IMR-90 (cell line): ENCODE data around the gene STRA8. TPM values are rescaled to one million over a fixed set of nuclear protein-coding genes. Genes with fewer than 3 reads are reported as not detected.

Source experiments
- ATAC-seq: fragments of 200-7000 bp; cut with Tn5 transposase; 2 replicates; pipeline ENCODE4 v1.9.1; 2020; ENCODE audit warnings: low read depth, mild to moderate bottlenecking, moderate library complexity
- BruUV-seq: library from RNA; stranded (reverse); fragments of 400-500 nt; replicated peaks from 2 replicates; lab custom pipeline; 2021; lab: Mats Ljungman, UMichigan
- CTCF ChIA-PET: fragments of 300-600 bp; formaldehyde crosslinking; extraction: SDS; loops from one replicate; lab custom pipeline; 2021; ENCODE audit warnings: antibody characterized with exemption; lab: Yijun Ruan, JAX
- POLR2A ChIA-PET: fragments of 300-600 bp; sonication (Branson Sonifier 250); formaldehyde crosslinking; loops from one replicate; lab custom pipeline; 2022; ENCODE audit warnings: antibody characterized with exemption; ENCODE audit not compliant: unreplicated experiment; lab: Charles Lee
- DNase-seq: peaks from one replicate; pipeline ENCODE4 v3.0.0; 2013
- H2AFZ ChIP-seq: replicated peaks from 2 replicates; pipeline ENCODE3; 2013; ENCODE audit warnings: low read length, mild to moderate bottlenecking; ENCODE audit not compliant: poor library complexity
- H2AK5ac ChIP-seq: 2 replicates; pipeline ENCODE4 v1.6.1; 2013; ENCODE audit warnings: low read depth, low read length, inconsistent platforms
- H2AK9ac ChIP-seq: replicated peaks from 2 replicates; pipeline ENCODE3; 2013; ENCODE audit warnings: mild to moderate bottlenecking, low read depth, low read length, moderate library complexity; ENCODE audit not compliant: poor library complexity
- H2BK120ac ChIP-seq: 2 replicates; pipeline ENCODE4 v1.6.1; 2013; ENCODE audit warnings: low read depth, low read length, inconsistent platforms
- H2BK15ac ChIP-seq: 3 replicates; pipeline ENCODE4 v1.6.1; 2013; ENCODE audit warnings: low read depth, low read length, inconsistent platforms
- H2BK20ac ChIP-seq: 2 replicates; pipeline ENCODE4 v1.6.1; 2013; ENCODE audit warnings: low read depth, mild to moderate bottlenecking, inconsistent platforms, low read length, moderate library complexity
- H2BK5ac ChIP-seq: 2 replicates; pipeline ENCODE4 v1.6.1; 2013; ENCODE audit warnings: mild to moderate bottlenecking, low read depth, low read length, inconsistent platforms; ENCODE audit not compliant: poor library complexity, severe bottlenecking
- H3K14ac ChIP-seq: replicated peaks from 2 replicates; pipeline ENCODE4 v1.6.1; 2013; ENCODE audit warnings: low read depth, low read length, inconsistent platforms
- H3K18ac ChIP-seq: 2 replicates; pipeline ENCODE4 v1.6.1; 2013; ENCODE audit warnings: low read depth, low read length, control low read depth
- H3K23ac ChIP-seq: 2 replicates; pipeline ENCODE4 v1.6.1; 2013; ENCODE audit warnings: low read depth, low read length, inconsistent platforms
- H3K27ac ChIP-seq: 2 replicates; pipeline ENCODE4 v1.5.1; 2013; ENCODE audit warnings: mild to moderate bottlenecking, control low read depth, low read length; ENCODE audit not compliant: insufficient read depth
- H3K27me3 ChIP-seq: 2 replicates; pipeline ENCODE4 v1.6.1; 2013; ENCODE audit warnings: low read length; ENCODE audit not compliant: control insufficient read depth, insufficient read depth
- H3K36me3 ChIP-seq: 2 replicates; pipeline ENCODE4 v1.6.1; 2013; ENCODE audit warnings: low read length, mixed read lengths; ENCODE audit not compliant: control insufficient read depth, insufficient read depth
- H3K4ac ChIP-seq: 2 replicates; pipeline ENCODE4 v1.6.1; 2013; ENCODE audit warnings: low read depth, low read length, inconsistent platforms
- H3K4me1 ChIP-seq: 2 replicates; pipeline ENCODE4 v1.6.1; 2013; ENCODE audit warnings: low read length, mixed read lengths; ENCODE audit not compliant: control insufficient read depth, insufficient read depth
- H3K4me2 ChIP-seq: 2 replicates; pipeline ENCODE4 v1.6.1; 2013; ENCODE audit warnings: low read depth, mild to moderate bottlenecking, control low read depth, low read length, moderate library complexity
- H3K4me3 ChIP-seq: 2 replicates; pipeline ENCODE4 v1.5.1; 2013; ENCODE audit warnings: low read depth, mild to moderate bottlenecking, control low read depth, low read length, moderate library complexity; ENCODE audit not compliant: insufficient read depth
- H3K56ac ChIP-seq: 2 replicates; pipeline ENCODE4 v1.6.1; 2013; ENCODE audit warnings: low read length, inconsistent platforms; ENCODE audit not compliant: insufficient read depth; ENCODE audit errors: extremely low read depth
- H3K79me1 ChIP-seq, 2 experiments: 2 replicates each; pipeline ENCODE4 v1.6.1; 2013; ENCODE audit warnings: low read length in 2 of 2, inconsistent platforms in 1 of 2, low read depth in 1 of 2
- H3K9ac ChIP-seq: 2 replicates; pipeline ENCODE4 v1.6.1; 2013; ENCODE audit warnings: low read depth, low read length, control low read depth
- H3K9me1 ChIP-seq: 2 replicates; pipeline ENCODE4 v1.6.1; 2013; ENCODE audit warnings: low read length, inconsistent platforms; ENCODE audit not compliant: insufficient read depth
- H3K9me3 ChIP-seq: 2 replicates; pipeline ENCODE4 v1.6.1; 2013; ENCODE audit warnings: low read length; ENCODE audit not compliant: control insufficient read depth, insufficient read depth
- H4K20me1 ChIP-seq: 2 replicates; pipeline ENCODE4 v1.6.1; 2013; ENCODE audit warnings: low read length, inconsistent platforms; ENCODE audit not compliant: insufficient read depth
- H4K5ac ChIP-seq: 2 replicates; pipeline ENCODE4 v1.6.1; 2013; ENCODE audit warnings: mild to moderate bottlenecking, low read depth, low read length, control low read depth
- H4K8ac ChIP-seq, 2 experiments: 2 replicates each; pipeline ENCODE4 v1.6.1; 2013; ENCODE audit warnings: low read depth in 2 of 2, low read length in 2 of 2, control low read depth in 1 of 2, inconsistent platforms in 1 of 2
- H4K91ac ChIP-seq: 2 replicates; pipeline ENCODE4 v1.6.1; 2013; ENCODE audit warnings: low read depth, low read length, inconsistent platforms; ENCODE audit not compliant: insufficient read depth
- BHLHE40 ChIP-seq: fragments of 150-350 bp; IDR thresholded peaks from 2 replicates; pipeline ENCODE4 v1.6.1; 2016; ENCODE audit warnings: mild to moderate bottlenecking, low read depth, low read length
- CTCF ChIP-seq: conservative IDR thresholded peaks from 2 replicates; pipeline ENCODE4 v1.5.1; 2012; ENCODE audit warnings: mild to moderate bottlenecking, low read depth, low read length, improper control_type of control experiment
- NFE2L2 ChIP-seq: fragments of 150-350 bp; IDR thresholded peaks from 2 replicates; pipeline ENCODE4 v1.6.1; 2016; ENCODE audit warnings: low read depth, mild to moderate bottlenecking, low read length
- RCOR1 ChIP-seq: IDR thresholded peaks from 2 replicates; pipeline ENCODE4 v1.6.1; 2012; ENCODE audit warnings: mild to moderate bottlenecking, low read length, improper control_type of control experiment; ENCODE audit not compliant: insufficient replicate concordance
- SMC3 ChIP-seq: fragments of 150-350 bp; IDR thresholded peaks from 2 replicates; pipeline ENCODE4 v1.6.1; 2016; ENCODE audit warnings: low read depth, mild to moderate bottlenecking, antibody characterized with exemption, low read length, moderate library complexity
- WGBS, 2 experiments: methylation state at CpG; one replicate each; pipeline versions ENCODE4 v1.1.5 to v1.1.7; 2013; ENCODE audit warnings: missing lambda C conversion rate in 2 of 2; ENCODE audit not compliant: insufficient read length in 1 of 2; ENCODE audit errors: extremely low coverage in 2 of 2; 5-methylcytosine and 5-hydroxymethylcytosine counted together
- dilution Hi-C: fragments of 300-500 bp; cut with HindIII; formaldehyde crosslinking; loops from one replicate; pipeline ENCODE4 v1.14.3; 2018; ENCODE audit warnings: low sequenced_read_pairs; ENCODE audit not compliant: unreplicated experiment
- in situ Hi-C: fragments of 300-500 bp; cut with MboI; formaldehyde crosslinking; loops from 3 replicates; pipeline ENCODE4 v1.14.3; 2019; ENCODE audit warnings: low sequenced_read_pairs, inconsistent platforms, mixed read lengths
- intact Hi-C: fragments of 100-400 bp; cut with micrococcal nuclease; formaldehyde crosslinking; loops from 2 replicates; pipeline ENCODE4 v1.10.0; 2022
- polyA plus RNA-seq, 3 experiments: library from polyadenylated mRNA; depleted of rRNA; stranded (reverse); fragments of >200 nt; gene quantifications; 2 replicates each; pipeline ENCODE4 v1.2.3, GENCODE V29; 2012; ENCODE audit warnings: low replicate concordance in 1 of 3
- total RNA-seq: library from RNA; depleted of rRNA; stranded (reverse); fragments of >200 nt; gene quantifications from 2 replicates; pipeline ENCODE4 v1.2.3, GENCODE V29; 2012

The STRA8 gene
- total and polyA plus RNA-seq, 2 of the 4 experiments (the other 2 are of a cell fraction): not detected

- TF ChIP-seq NFE2L2 (no peak), BHLHE40 (no peak)
Observed at GRCh38 chr7:135274495-135275268, 41.0 kb downstream of the STRA8 start (continued).

DNA sequence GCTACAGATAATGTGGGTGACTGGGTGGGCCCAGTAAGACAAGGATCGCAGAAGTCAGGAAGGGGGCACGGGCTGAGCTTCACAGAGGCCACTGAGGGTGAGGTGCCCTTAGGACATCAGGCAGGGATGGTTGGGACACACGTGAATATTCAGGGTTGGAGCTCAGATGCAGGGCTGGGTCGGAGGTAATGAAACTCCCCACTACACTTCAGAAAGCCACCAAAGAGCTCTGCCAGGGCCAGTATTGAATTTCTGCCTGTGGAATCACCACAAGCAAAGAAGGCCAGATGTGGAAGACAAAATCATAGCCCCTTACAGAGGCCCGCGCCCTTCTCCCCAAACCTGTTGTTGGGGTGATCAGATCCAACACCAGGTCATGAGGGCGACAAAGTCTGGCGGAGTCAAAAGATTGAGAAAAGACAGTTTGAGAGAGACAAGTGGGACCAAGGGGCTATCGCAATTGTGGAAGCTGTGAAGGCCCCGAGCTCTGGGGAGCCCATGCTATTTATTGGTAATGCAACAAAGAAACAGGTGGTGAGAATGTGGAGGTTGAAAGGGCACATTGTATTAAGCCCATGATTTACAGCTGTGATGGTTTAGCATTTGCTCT is 42.4 kb downstream of the STRA8 start:
- Histone ChIP-seq H3K9me3 (no peaks in the 10 kb centered on the region), H3K36me3 (no peaks in the 10 kb centered on the region), H3K27ac (no peak overlapping the region), H2BK20ac (no peak overlapping the region), H4K8ac (no peak overlapping the region), H3K4ac (no peak overlapping the region), H2BK120ac (no peak overlapping the region), H2AFZ (no peak overlapping the region), H3K14ac (no peak overlapping the region), H4K5ac (no peak overlapping the region), H4K20me1 (no peaks in the 10 kb centered on the region), H3K79me1 (no peaks in the 10 kb centered on the region), H3K4me2 (no peak overlapping the region), H3K4me3 (no peak overlapping the region), H3K23ac (no peak overlapping the region), H2BK5ac (no peak overlapping the region), H3K18ac (no peak overlapping the region), H2AK5ac (no peak overlapping the region), H3K9me1 (no peaks in the 10 kb centered on the region), H3K9ac (no peak overlapping the region), H2AK9ac (no peak overlapping the region), H2BK15ac (no peak overlapping the region), H3K4me1 (no peaks in the 10 kb centered on the region), H3K56ac (no peak overlapping the region), H3K27me3 (peaks cover 2% of the 10 kb centered on the region), H4K91ac (no peak overlapping the region)
- DNase-seq (no peak), ATAC-seq (no peak)
- in situ Hi-C loops: loop anchor here (10.0 kb wide), 1 partner anchor 369 kb away; no protein-coding TSS in a partner anchor
- TF ChIP-seq NFE2L2 (no peak), SMC3 (no peak), RCOR1 (no peak), CTCF (no peak)
- POLR2A ChIA-PET: interaction anchor here (0.6 kb wide), 1 partner anchor 533 kb away, joined by 5 read pairs; no protein-coding TSS in a partner anchor
- no TSS peak for BruUV-seq
- WGBS, 2 experiments: 95% methylated on average over 4 of the region's 10 CpGs; no CpG with 5 or more reads in 1 of the 2 experiments
- dilution Hi-C loops: no loop called here
- intact Hi-C loops: loop anchor here (2.0 kb wide), 1 partner anchor 733 kb away; no protein-coding TSS in a partner anchor
- CTCF ChIA-PET: interaction anchor here (0.8 to 2.3 kb wide), 3 partner anchors 46 to 369 kb away, joined by 3 to 9 read pairs (median 4); no protein-coding TSS in a partner anchor
